GM12878 (cell line): ENCODE results near the gene C1orf21. TPM values are rescaled to one million over a fixed set of nuclear protein-coding genes. Genes with fewer than 3 reads are reported as not detected.

Experiments used
- ATAC-seq: fragments of 200-7000 bp; cut with Tn5 transposase; 3 replicates; pipeline ENCODE4 v1.9.1; 2020; ENCODE audit warnings: mild to moderate bottlenecking, moderate library complexity
- BruUV-seq: library from RNA; stranded (reverse); fragments of 400-500 nt; replicated peaks from 2 replicates; lab custom pipeline; 2021; lab: Mats Ljungman, UMichigan
- CTCF ChIA-PET: fragments of 300-600 bp; sonication (Branson Sonifier 250); formaldehyde crosslinking; extraction: SDS; loops from one replicate; lab custom pipeline; 2021; ENCODE audit warnings: inconsistent platforms; lab: Yijun Ruan, JAX
- POLR2A ChIA-PET: fragments of 350-600 bp; formaldehyde crosslinking; extraction: SDS; loops from one replicate; lab custom pipeline; 2021; ENCODE audit warnings: inconsistent platforms; lab: Charles Lee
- RAD21 ChIA-PET: fragments of 300-600 bp; sonication (Branson Sonifier 250); formaldehyde crosslinking; loops from one replicate; lab custom pipeline; 2023; ENCODE audit warnings: antibody characterized with exemption; ENCODE audit not compliant: unreplicated experiment; lab: Charles Lee
- SMC1A ChIA-PET: fragments of 300-600 bp; sonication (Branson Sonifier 250); formaldehyde crosslinking; loops from one replicate; lab custom pipeline; 2023; ENCODE audit not compliant: unreplicated experiment, uncharacterized antibody; lab: Charles Lee
- DNase-seq: peaks from one replicate; pipeline ENCODE4 v3.0.0-alpha.2; 2011; ENCODE audit warnings: low read depth, low spot score
- FAIRE-seq: peaks from 3 replicates; lab custom pipeline; 2011; peaks lifted over from hg19 to GRCh38; lab: Jason Lieb, UNC
- H2AFZ ChIP-seq: 2 replicates; pipeline ENCODE4 v1.6.0; 2011; ENCODE audit warnings: low read depth, low read length, control low read depth; ENCODE audit not compliant: control insufficient read depth
- H3K27ac ChIP-seq: 2 replicates; pipeline ENCODE4 v1.5.1; 2011; ENCODE audit warnings: control low read depth; ENCODE audit not compliant: control insufficient read depth, insufficient read depth
- H3K27me3 ChIP-seq, 2 experiments: replicated peaks in 1 of 2; 2 replicates each; pipeline versions ENCODE4 v1.6.0 to v1.6.1; 2011; ENCODE audit warnings: low read length in 1 of 2; ENCODE audit not compliant: control insufficient read depth in 2 of 2, insufficient read depth in 2 of 2
- H3K36me3 ChIP-seq, 2 experiments: 2 replicates each; pipeline ENCODE4 v1.5.1; 2011; ENCODE audit warnings: low read length in 1 of 2; ENCODE audit not compliant: control insufficient read depth in 2 of 2, insufficient read depth in 2 of 2
- H3K4me1 ChIP-seq: 2 replicates; pipeline ENCODE4 v1.6.1; 2011; ENCODE audit warnings: mild to moderate bottlenecking, low read length, moderate library complexity, mixed read lengths; ENCODE audit not compliant: control insufficient read depth, insufficient read depth
- H3K4me2 ChIP-seq: 2 replicates; pipeline ENCODE4 v1.6.0; 2011; ENCODE audit warnings: control low read depth; ENCODE audit not compliant: control insufficient read depth, insufficient read depth
- H3K4me3 ChIP-seq: fragments of 200-600 bp; sonication (generic); 2 replicates; pipeline ENCODE4 v1.5.1; 2016
- H3K79me2 ChIP-seq: 2 replicates; pipeline ENCODE4 v1.6.0; 2011; ENCODE audit warnings: low read length; ENCODE audit not compliant: control insufficient read depth, insufficient read depth
- H3K9ac ChIP-seq: 2 replicates; pipeline ENCODE4 v1.8.0; 2011; ENCODE audit warnings: low read length, control low read depth, mixed read lengths; ENCODE audit not compliant: control insufficient read depth, insufficient read depth
- H3K9me3 ChIP-seq: replicated peaks from 3 replicates; pipeline ENCODE4 v1.5.1; 2011; ENCODE audit warnings: mild to moderate bottlenecking, low read length; ENCODE audit not compliant: control insufficient read depth, insufficient read depth
- H4K20me1 ChIP-seq: 2 replicates; pipeline ENCODE4 v1.6.0; 2011; ENCODE audit not compliant: control insufficient read depth, insufficient read depth
- ATF7 ChIP-seq: fragments of 450-650 bp; IDR thresholded peaks from 2 replicates; pipeline ENCODE4 v1.6.1; 2016; ENCODE audit warnings: low read depth, mild to moderate bottlenecking
- CREB1 ChIP-seq: IDR thresholded peaks from 2 replicates; pipeline ENCODE4 v1.6.1; 2012; ENCODE audit warnings: low read depth, mild to moderate bottlenecking, inconsistent platforms
- CREM ChIP-seq: IDR thresholded peaks from 2 replicates; pipeline ENCODE4 v1.6.1; 2014; ENCODE audit warnings: antibody characterized with exemption, low read depth
- EED ChIP-seq: sonication (generic); IDR thresholded peaks from 2 replicates; pipeline ENCODE4 v1.6.1; 2016; ENCODE audit warnings: antibody characterized with exemption, low read depth
- ELK1 ChIP-seq: IDR thresholded peaks from 2 replicates; pipeline ENCODE4 v1.6.1; 2012; ENCODE audit warnings: low read depth, low read length, improper control_type of control experiment
- ESRRA ChIP-seq: IDR thresholded peaks from 2 replicates; pipeline ENCODE4 v1.6.1; 2012; ENCODE audit warnings: mild to moderate bottlenecking, low read length, improper control_type of control experiment
- FOXK2 ChIP-seq: fragments of 450-650 bp; IDR thresholded peaks from 2 replicates; pipeline ENCODE4 v1.6.1; 2017; ENCODE audit warnings: mild to moderate bottlenecking, moderate library complexity
- IKZF2 ChIP-seq, 2 experiments: fragments of 450-650 bp; IDR thresholded peaks; 2 replicates each; pipeline ENCODE4 v1.6.1; 2017; ENCODE audit warnings: mild to moderate bottlenecking in 2 of 2, moderate library complexity in 2 of 2
- IRF4 ChIP-seq: IDR thresholded peaks from 2 replicates; pipeline ENCODE4 v1.6.1; 2011; ENCODE audit warnings: low read depth, low read length
- JUNB ChIP-seq: IDR thresholded peaks from 2 replicates; pipeline ENCODE4 v1.6.1; 2016; ENCODE audit warnings: antibody characterized with exemption, mild to moderate bottlenecking
- KAT2A ChIP-seq: conservative IDR thresholded peaks from 2 replicates; pipeline ENCODE4 v1.6.1; 2011; ENCODE audit warnings: low read depth, low read length; ENCODE audit not compliant: control insufficient read depth
- MEF2A ChIP-seq: IDR thresholded peaks from 2 replicates; pipeline ENCODE4 v1.6.1; 2011; ENCODE audit warnings: low read depth, mild to moderate bottlenecking, low read length, moderate library complexity; ENCODE audit not compliant: insufficient read depth
- PKNOX1 ChIP-seq: fragments of 450-650 bp; IDR thresholded peaks from 2 replicates; pipeline ENCODE4 v1.6.1; 2016; ENCODE audit warnings: mild to moderate bottlenecking
- RAD51 ChIP-seq: fragments of 450-650 bp; IDR thresholded peaks from 2 replicates; pipeline ENCODE4 v1.6.1; 2016; ENCODE audit warnings: moderate library complexity, mild to moderate bottlenecking, inconsistent platforms
- RBBP5 ChIP-seq: fragments of 200-600 bp; sonication (generic); conservative IDR thresholded peaks from 2 replicates; pipeline ENCODE4 v1.6.1; 2016
- RUNX3 ChIP-seq: IDR thresholded peaks from 2 replicates; pipeline ENCODE4 v1.6.1; 2012; ENCODE audit warnings: low read length, inconsistent platforms
- SUPT20H ChIP-seq: IDR thresholded peaks from 2 replicates; pipeline ENCODE4 v1.6.1; 2011; ENCODE audit warnings: low read depth, mild to moderate bottlenecking, low read length, moderate library complexity, borderline replicate concordance; ENCODE audit not compliant: control insufficient read depth
- WGBS: methylation state at CpG from one replicate; pipeline ENCODE4 v1.1.6; 2016; ENCODE audit warnings: low lambda C conversion rate; ENCODE audit not compliant: insufficient replicate concordance, insufficient coverage; ENCODE audit errors: missing lambda C conversion rate; 5-methylcytosine and 5-hydroxymethylcytosine counted together
- in situ Hi-C: fragments of 300-500 bp; cut with MboI; formaldehyde crosslinking; loops from 9 replicates; pipeline ENCODE4 v1.14.3; 2018; ENCODE audit warnings: mixed read lengths
- intact Hi-C: fragments of 100-400 bp; cut with micrococcal nuclease; formaldehyde crosslinking; loops from one replicate; pipeline ENCODE4 v1.14.2; 2022; ENCODE audit not compliant: unreplicated experiment
- polyA plus RNA-seq, 11 experiments: library from polyadenylated mRNA; depleted of rRNA in 4 of 11; unstranded in 6 of 11; stranded (reverse) in 5 of 11; fragments of >200 nt; fragmentation: Nextera tagmentation in 4 of 11; fragmentation: Illumina TruSeq in 1 of 11; extraction: Ambion mirVana in 4 of 11; extraction: Trizol in 1 of 11; gene quantifications; 1 replicate in 1 of 11; 2 replicates in 10 of 11; pipeline versions ENCODE4 v1.2.1 to v1.2.3, GENCODE V29; 2011 to 2016; ENCODE audit warnings: inconsistent platforms in 2 of 11, missing spikeins in 2 of 11, low read depth in 1 of 11
- total RNA-seq, 4 experiments: library from RNA; depleted of rRNA in 3 of 4; stranded (reverse); fragments of >200 nt in 3 of 4; fragmentation: Illumina TruSeq in 1 of 4; extraction: Trizol in 1 of 4; gene quantifications; 2 replicates each; pipeline versions ENCODE4 v1.2.1 to v1.2.3, GENCODE V29; 2013 to 2021

Gene C1orf21
- total and polyA plus RNA-seq, 10 of the 15 experiments (the other 5 are each of a cell fraction or from before 2014, with no cell fraction given): 0.03 to 1.6 (median 0.17) TPM; not detected in 3

- Histone ChIP-seq H3K4me3 (0 out of 2 replicates have a peak overlapping the region, but pooled peaks have one; percentile 29), H4K20me1 (no peaks in the 10 kb centered on the region), H3K79me2 (no peaks in the 10 kb centered on the region), H3K4me2 (peak overlapping the region; percentile 21; the same call in 1 of the 2 replicates), H3K9me3 (no peaks in the 10 kb centered on the region), H2AFZ (no peak overlapping the region), H3K4me1 (peaks cover 16% of the 10 kb centered on the region)
- DNase-seq (peak; percentile 60), ATAC-seq (peak; percentile 78)
- WGBS: 0% methylated on average over 4 of the region's 4 CpGs
- intact Hi-C loops (no loop called here), in situ Hi-C loops (no loop called here)
- SMC1A ChIA-PET: interaction anchor here (0.6 to 0.9 kb wide), 2 partner anchors 67 to 346 kb away, joined by 3 read pairs; no protein-coding TSS in a partner anchor
- CTCF ChIA-PET: interaction anchor here (0.6 to 0.7 kb wide), 2 partner anchors 50 to 1554 kb away, joined by 3 read pairs; no protein-coding TSS in a partner anchor
- RAD21 ChIA-PET: interaction anchor here (1.0 kb wide), 1 partner anchor 330 kb away, joined by 4 read pairs; no protein-coding TSS in a partner anchor
- TF ChIP-seq RUNX3: peak; percentile 27; the same call in 1 of the 2 replicates
- no peak for TF ChIP-seq SUPT20H
- peak; percentile 35; the same call in 1 of the 2 replicates for TF ChIP-seq CREM
- TF ChIP-seq RAD51: no peak
- TF ChIP-seq RBBP5: no peak
- TF ChIP-seq FOXK2: no peak
- TF ChIP-seq CREB1: peak; percentile 38; the same call in 1 of the 2 replicates
- no peak for TF ChIP-seq ATF7
- peak; percentile 53; the same call in 1 of the 2 replicates for TF ChIP-seq EED
- TF ChIP-seq IKZF2 (IDR thresholded peaks at IDR 0.05): 0 out of 4 replicates have a peak, but pooled peaks of 1 of the 2 experiments have one; percentile 21
- TF ChIP-seq ESRRA: no peak
- no peak for TF ChIP-seq ELK1
- peak; percentile 44; the same call in 1 of the 2 replicates for TF ChIP-seq PKNOX1
- TF ChIP-seq KAT2A: no peak
- 0 out of 2 replicates have a peak, but pooled peaks have one; percentile 19 for TF ChIP-seq MEF2A
- 0 out of 2 replicates have a peak, but pooled peaks have one; percentile 8 for TF ChIP-seq IRF4
- TF ChIP-seq JUNB: peak; percentile 35; the same call in 1 of the 2 replicates
- TF ChIP-seq, all 136 proteins: peak for 9
- POLR2A ChIA-PET: interaction anchor here (0.5 to 1.3 kb wide), 5 partner anchors 9 to 499 kb away, joined by 3 to 5 read pairs (median 3); no protein-coding TSS in a partner anchor
- H3K9ac ChIP-seq: no peak overlapping the region
- H3K27me3 ChIP-seq: no peaks in the 10 kb centered on the region
- FAIRE-seq: peak; percentile 72
- H3K36me3 ChIP-seq: no peaks in the 10 kb centered on the region
- H3K27ac ChIP-seq: 0 out of 2 replicates have a peak overlapping the region, but pooled peaks have one; percentile 5
- BruUV-seq: no TSS peak
Measured at GRCh38 chr1:184494929-184495328, 108.1 kb downstream of the C1orf21 start.
